H7 (cell line): Measurements from ENCODE around the gene CRISP2. TPM values are rescaled to one million over a fixed set of nuclear protein-coding genes. Genes with fewer than 3 reads are reported as not detected.
"Not testable (repeated sequence)": the region's sequence is repeated elsewhere in the genome, so short reads cannot be mapped to it uniquely, and the experiment has no call there.

ENCODE experiments used
- DNase-seq: peaks from one replicate; pipeline ENCODE4 v3.0.0; 2012
- H3K27me3 ChIP-seq: 2 replicates; pipeline ENCODE4 v1.6.0; 2011; ENCODE audit warnings: mild to moderate bottlenecking, low read length; ENCODE audit not compliant: control insufficient read depth, insufficient read depth
- H3K36me3 ChIP-seq: replicated peaks from 2 replicates; pipeline ENCODE4 v1.5.1; 2011; ENCODE audit warnings: low read length; ENCODE audit not compliant: control insufficient read depth, insufficient read depth
- H3K4me3 ChIP-seq: 2 replicates; pipeline ENCODE4 v1.5.1; 2011; ENCODE audit warnings: low read depth, mild to moderate bottlenecking, control low read depth, low read length, moderate library complexity; ENCODE audit not compliant: insufficient read depth
- total RNA-seq: library from RNA; depleted of rRNA; stranded (reverse); fragments of >200 nt; shearing (Covaris generic); gene quantifications from 2 replicates; pipeline ENCODE4 v1.2.3, GENCODE V29; 2014

The CRISP2 gene
- total RNA-seq, 1 experiment from 2014 or later, result not detected

GRCh38 chr6:49675816-49676215, 37.5 kb downstream of the CRISP2 start:
- no peak overlapping the region for H3K4me3 ChIP-seq
- H3K27me3 ChIP-seq, result no peaks in the 10 kb centered on the region
- no peak for DNase-seq

GRCh38 chr6:49668083-49668511, 45.2 kb downstream of the CRISP2 start:
- no peaks in the 10 kb centered on the region for H3K36me3 ChIP-seq
- no peaks in the 10 kb centered on the region for H3K27me3 ChIP-seq
- no peak for DNase-seq
- no peak overlapping the region for H3K4me3 ChIP-seq

More at GRCh38 chr6:49675816-49676215, 37.5 kb downstream of the CRISP2 start:
- H3K36me3 ChIP-seq, result no peaks in the 10 kb centered on the region

- H3K4me3 ChIP-seq, result no peak overlapping the region
- DNase-seq, result no peak
- H3K36me3 ChIP-seq, result no peaks in the 10 kb centered on the region
- no peaks in the 10 kb centered on the region for H3K27me3 ChIP-seq
Measured at GRCh38 chr6:49666930-49667757, 46.2 kb downstream of the CRISP2 start.

GRCh38 chr6:49666480-49666879, 46.9 kb downstream of the CRISP2 start:
- Histone ChIP-seq H3K4me3 (no peak overlapping the region), H3K36me3 (no peaks in the 10 kb centered on the region), H3K27me3 (no peaks in the 10 kb centered on the region)
- DNase-seq, result no peak

- no peak for DNase-seq
- H3K36me3 ChIP-seq, result no peaks in the 10 kb centered on the region
- no peak overlapping the region for H3K4me3 ChIP-seq
Measured at GRCh38 chr6:49664817-49665216, 48.5 kb downstream of the CRISP2 start.

GRCh38 chr6:49664054-49664453, 49.3 kb downstream of the CRISP2 start:
- H3K36me3 ChIP-seq, H3K27me3 ChIP-seq, DNase-seq, H3K4me3 ChIP-seq: not testable (repeated sequence)

More at GRCh38 chr6:49664817-49665216, 48.5 kb downstream of the CRISP2 start:
- no peaks in the 10 kb centered on the region for H3K27me3 ChIP-seq

GRCh38 chr6:49662892-49663261, 50.5 kb downstream of the CRISP2 start:
- DNase-seq, result no peak
- Histone ChIP-seq H3K27me3 (no peaks in the 10 kb centered on the region), H3K36me3 (no peaks in the 10 kb centered on the region), H3K4me3 (no peak overlapping the region)

- no peak for DNase-seq
- no peak overlapping the region for H3K4me3 ChIP-seq
- no peaks in the 10 kb centered on the region for H3K36me3 ChIP-seq
- no peaks in the 10 kb centered on the region for H3K27me3 ChIP-seq
Measured at GRCh38 chr6:49662231-49662891, 51.0 kb downstream of the CRISP2 start.

GRCh38 chr6:49653942-49654341, 59.4 kb downstream of the CRISP2 start:
- DNase-seq, result no peak
- Histone ChIP-seq H3K4me3 (no peak overlapping the region), H3K36me3 (no peaks in the 10 kb centered on the region), H3K27me3 (no peaks in the 10 kb centered on the region)

- no peak for DNase-seq
- no peaks in the 10 kb centered on the region for H3K27me3 ChIP-seq
- H3K4me3 ChIP-seq, result no peak overlapping the region
- no peaks in the 10 kb centered on the region for H3K36me3 ChIP-seq
Measured at GRCh38 chr6:49653438-49653837, 59.9 kb downstream of the CRISP2 start.

- no peaks in the 10 kb centered on the region for H3K36me3 ChIP-seq
- H3K4me3 ChIP-seq, result no peak overlapping the region
- DNase-seq, result no peak
- no peaks in the 10 kb centered on the region for H3K27me3 ChIP-seq
Measured at GRCh38 chr6:49651239-49651638, 62.1 kb downstream of the CRISP2 start.

- H3K36me3 ChIP-seq, result no peaks in the 10 kb centered on the region
- H3K4me3 ChIP-seq, result no peak overlapping the region
- H3K27me3 ChIP-seq, result no peaks in the 10 kb centered on the region
Measured at GRCh38 chr6:49649988-49650387, 63.4 kb downstream of the CRISP2 start.

GRCh38 chr6:49648036-49648435, 65.3 kb downstream of the CRISP2 start:
- no peak for DNase-seq
- H3K27me3 ChIP-seq, result no peaks in the 10 kb centered on the region
- no peaks in the 10 kb centered on the region for H3K36me3 ChIP-seq
- H3K4me3 ChIP-seq, result no peak overlapping the region

More at GRCh38 chr6:49649988-49650387, 63.4 kb downstream of the CRISP2 start:
- DNase-seq, result no peak

- no peaks in the 10 kb centered on the region for H3K27me3 ChIP-seq
- H3K4me3 ChIP-seq, result no peak overlapping the region
- DNase-seq, result no peak
- no peaks in the 10 kb centered on the region for H3K36me3 ChIP-seq
Measured at GRCh38 chr6:49647476-49647875, 65.9 kb downstream of the CRISP2 start.

- no peak overlapping the region for H3K4me3 ChIP-seq
- no peaks in the 10 kb centered on the region for H3K27me3 ChIP-seq
- H3K36me3 ChIP-seq, result no peaks in the 10 kb centered on the region
- DNase-seq, result no peak
Measured at GRCh38 chr6:49646942-49647341, 66.4 kb downstream of the CRISP2 start.
